Heart right ventricle (tissue), 16 donors: Measurements from ENCODE around the gene MT1HL1. TPM values are rescaled to one million over a fixed set of nuclear protein-coding genes. Genes with fewer than 3 reads are reported as not detected.

Source experiments
- ATAC-seq, 8 donors: fragments of 200-7000 bp; cut with Tn5 transposase; one replicate each; pipeline ENCODE4 v1.9.1; 2020; ENCODE audit warnings: mild to moderate bottlenecking in 8 of 8, moderate library complexity in 8 of 8, moderate number of reproducible peaks in 1 of 8
- DNase-seq, 2 donors: peaks; one replicate each; pipeline ENCODE4 v3.0.0-alpha.2; 2020
- H3K27ac ChIP-seq, 10 donors: fragments of 200-600 bp; sonication (generic) in 2 of 10; one replicate each; pipeline versions ENCODE4 v1.5.0 to v1.8.0; 2020 to 2022; ENCODE audit warnings: mild to moderate bottlenecking in 3 of 10
- H3K27me3 ChIP-seq, 7 donors: fragments of 200-600 bp; one replicate each; pipeline ENCODE4 v1.8.0; 2021 to 2022; ENCODE audit warnings: mild to moderate bottlenecking in 2 of 7
- H3K36me3 ChIP-seq, 9 donors: fragments of 200-600 bp; sonication (generic) in 1 of 9; one replicate each; pipeline versions ENCODE4 v1.5.0 to v1.8.0; 2020 to 2022; ENCODE audit warnings: mild to moderate bottlenecking in 2 of 9
- H3K4me1 ChIP-seq, 9 donors: fragments of 200-600 bp; sonication (generic) in 1 of 9; one replicate each; pipeline versions ENCODE4 v1.5.0 to v1.8.0; 2020 to 2022; ENCODE audit warnings: mild to moderate bottlenecking in 4 of 9
- H3K4me3 ChIP-seq, 10 donors: fragments of 200-600 bp; sonication (generic) in 2 of 10; one replicate each; pipeline versions ENCODE4 v1.5.0 to v1.8.0; 2020 to 2022; ENCODE audit warnings: mild to moderate bottlenecking in 7 of 10, moderate library complexity in 2 of 10
- H3K9me3 ChIP-seq, 11 donors: fragments of 200-600 bp in 10 of 11; sonication (generic) in 2 of 11; one replicate each; pipeline versions ENCODE4 v1.5.0 to v1.8.0; 2013 to 2022; ENCODE audit warnings: mild to moderate bottlenecking in 2 of 11, control low read depth in 1 of 11, moderate library complexity in 1 of 11
- CTCF ChIP-seq, 9 donors: fragments of 200-600 bp; sonication (generic) in 2 of 9; IDR thresholded peaks; one replicate each; pipeline versions ENCODE4 v1.5.0 to v1.8.0; 2021 to 2022; ENCODE audit warnings: antibody characterized with exemption in 9 of 9, mild to moderate bottlenecking in 5 of 9, moderate library complexity in 1 of 9
- WGBS, 2 donors: extraction: QIAGEN DNeasy Blood & Tissue Kit; methylation state at CpG; one replicate each; pipeline ENCODE4 v1.1.7; 2013; ENCODE audit warnings: inconsistent platforms in 1 of 2; 5-methylcytosine and 5-hydroxymethylcytosine counted together
- intact Hi-C, 10 donors: fragments of 100-400 bp; cut with DNase I; formaldehyde crosslinking; loops; one replicate each; pipeline versions ENCODE4 v1.11.1 to v1.14.2; 2022
- polyA plus RNA-seq, 2 donors: library from polyadenylated mRNA; stranded (reverse); fragments of 200-250 nt; gene quantifications; one replicate each; pipeline ENCODE4 v1.2.3, GENCODE V29; 2013
- total RNA-seq, 10 donors: library from RNA; stranded (reverse); fragmentation: NEBNext Ultra II Directional in 3 of 10; extraction: Animal tissue kit (Norgen Biotek cat#: 25700) in 3 of 10; gene quantifications; one replicate each; pipeline versions ENCODE4 v1.2.1 to v1.2.4, GENCODE V29; 2021 to 2023
- donor health status: Arrhythmogenic right ventricular cardiomyopathy.
- donor health status: ischemic (EF 13 %, LVEDD 7.1; RV severe dilation, severe dysfunction).
- donor health status: healthy with polysubstance abuse.
- donor health status: DM: no; HTN: yes; CAD: no.
- donor health status: DM: no; HTN: no; CAD: no.
- donor health status: ischemic (EF 25% LVEDD 6.9; RV normal size, moderate dysfunction).
- donor health status: ischemic (EF 25% LVEDD 5.7; RV mildly dilated, moderate dysfunction).
- donor health status: healthy.
- donor health status: DM: yes; HTN: yes; CAD: no.
- donor health status: Ischemic cardiomyopathy.
- donor health status: ischemic (EF 35%, LVEDD 5.7; RV mildly dilated, moderate dysfunction).
- donor health status: nonischemic (EF 11% LVEDD 7.7; RV severe dilation, severe dysfunction).
- donor health status: DM: yes; HTN: yes; CAD: no.
- donor health status: PGD.
- donor health status: ischemic (EF 29% LVEDD 5.4; RV normal size, mild dysfunction).
- donor health status: nonischemic (EF 23%, LVEDD 6.1; RV moderate dilation, normal function).

The MT1HL1 gene
- total and polyA plus RNA-seq, 12 donors: not detected

GRCh38 chr1:237012788-237013383 is 8.6 kb upstream of the MT1HL1 start:
- no peak for TF ChIP-seq CTCF (IDR thresholded peaks at IDR 0.05)
- H3K36me3 ChIP-seq: no peaks in the 10 kb centered on the region
- 15 to 18% methylated on average over 15 of the region's 15 CpGs for WGBS, 2 donors
- peak overlapping the region; percentile 76 to 95 (median 90) for H3K27ac ChIP-seq
- peak; percentile 85 to 95 (median 93) for ATAC-seq
- no peaks in the 10 kb centered on the region for H3K9me3 ChIP-seq
- no peaks in the 10 kb centered on the region for H3K27me3 ChIP-seq
- H3K4me3 ChIP-seq: peak overlapping the region in 3 of 10 donors; percentile 11 to 28 (median 15)
- intact Hi-C loops: loop anchor here in 2 of 10 donors (1.0 to 10.0 kb wide), 2 partner anchors 30 to 62 kb away; no protein-coding TSS in a partner anchor
- H3K4me1 ChIP-seq: peaks cover 4 to 44% (median 11%) of the 10 kb centered on the region in 9 donors
- DNase-seq: peak; percentile 71 to 79

GRCh38 chr1:237012361-237012760 is 8.1 kb upstream of the MT1HL1 start:
- ATAC-seq (no peak), DNase-seq (no peak)
- no peak for TF ChIP-seq CTCF (IDR thresholded peaks at IDR 0.05)
- Histone ChIP-seq H3K27ac (peak overlapping the region; percentile 76 to 95 (median 90)), H3K4me1 (peaks cover 4 to 49% (median 11%) of the 10 kb centered on the region in 9 donors), H3K27me3 (no peaks in the 10 kb centered on the region), H3K9me3 (no peaks in the 10 kb centered on the region), H3K36me3 (no peaks in the 10 kb centered on the region), H3K4me3 (no peak overlapping the region)
- intact Hi-C loops: loop anchor here in 2 of 10 donors (1.0 to 10.0 kb wide), 2 partner anchors 31 to 62 kb away; no protein-coding TSS in a partner anchor
- WGBS, 2 donors: 60 to 66% methylated on average over 5 of the region's 5 CpGs

- WGBS, 2 donors: 28 to 52% methylated on average over 3 of the region's 3 CpGs
- Histone ChIP-seq H3K4me3 (no peak overlapping the region), H3K36me3 (no peaks in the 10 kb centered on the region), H3K27me3 (no peaks in the 10 kb centered on the region), H3K9me3 (no peaks in the 10 kb centered on the region), H3K27ac (peak overlapping the region; percentile 76 to 95 (median 90)), H3K4me1 (peaks cover 4 to 55% (median 18%) of the 10 kb centered on the region in 9 donors)
- intact Hi-C loops: loop anchor here in 1 of 10 donors (10.0 kb wide), 1 partner anchor 63 kb away; no protein-coding TSS in a partner anchor
- no peak for TF ChIP-seq CTCF (IDR thresholded peaks at IDR 0.05)
- ATAC-seq (peak; percentile 25 to 75 (median 49)), DNase-seq (no peak)
Measured at GRCh38 chr1:237011432-237011831, 7.2 kb upstream of the MT1HL1 start.

- Histone ChIP-seq H3K36me3 (no peaks in the 10 kb centered on the region), H3K27me3 (no peaks in the 10 kb centered on the region), H3K27ac (peak overlapping the region in 7 of 10 donors; percentile 22 to 95 (median 91)), H3K4me3 (no peak overlapping the region), H3K9me3 (no peaks in the 10 kb centered on the region), H3K4me1 (peaks cover 4 to 55% (median 18%) of the 10 kb centered on the region in 9 donors)
- 91 to 92% methylated on average over 4 of the region's 4 CpGs for WGBS, 2 donors
- DNase-seq: no peak
- TF ChIP-seq CTCF (IDR thresholded peaks at IDR 0.05): no peak
- ATAC-seq: no peak
- intact Hi-C loops: loop anchor here in 1 of 10 donors (10.0 kb wide), 1 partner anchor 65 kb away; no protein-coding TSS in a partner anchor
Measured at GRCh38 chr1:237009611-237010010, 5.4 kb upstream of the MT1HL1 start.
